Central memory CD8-positive, alpha-beta T cell (primary cell): ENCODE data around the gene CBL.
A peak's percentile ranks its signal among the peaks of the same experiment; 100 is the strongest.

Experiments used
- ATAC-seq: fragments of 150-1000 bp; cut with Tn5 transposase; replicated peaks from 2 replicates; pipeline ENCODE4 v1.10.0; 2022; ENCODE audit warnings: mild to moderate bottlenecking, moderate FRiP score, moderate number of reproducible peaks; ENCODE audit not compliant: poor library complexity, severe bottlenecking; ENCODE audit errors: extremely low read depth
- DNase-seq, 2 donors: peaks; one replicate each; pipeline ENCODE4 v3.0.0; 2021; ENCODE audit warnings: low spot score in 2 of 2
- H3K27ac Mint-ChIP-seq: one replicate; pipeline ENCODE4 v1.8.0; 2022; ENCODE audit warnings: low read depth, mild to moderate bottlenecking, moderate library complexity, mixed read lengths
- H3K27me3 Mint-ChIP-seq: one replicate; pipeline ENCODE4 v1.8.0; 2022; ENCODE audit warnings: mixed read lengths
- H3K36me3 Mint-ChIP-seq: one replicate; pipeline ENCODE4 v1.8.0; 2022; ENCODE audit warnings: mild to moderate bottlenecking, moderate library complexity, mixed read lengths; ENCODE audit not compliant: insufficient read depth
- H3K4me1 Mint-ChIP-seq: one replicate; pipeline ENCODE4 v1.8.0; 2022; ENCODE audit warnings: mixed read lengths
- H3K4me3 Mint-ChIP-seq: one replicate; pipeline ENCODE4 v1.8.0; 2022; ENCODE audit warnings: mild to moderate bottlenecking, moderate library complexity, mixed read lengths
- H3K9me3 Mint-ChIP-seq: one replicate; pipeline ENCODE4 v1.8.0; 2022; ENCODE audit warnings: mixed read lengths

Gene CBL

DNA sequence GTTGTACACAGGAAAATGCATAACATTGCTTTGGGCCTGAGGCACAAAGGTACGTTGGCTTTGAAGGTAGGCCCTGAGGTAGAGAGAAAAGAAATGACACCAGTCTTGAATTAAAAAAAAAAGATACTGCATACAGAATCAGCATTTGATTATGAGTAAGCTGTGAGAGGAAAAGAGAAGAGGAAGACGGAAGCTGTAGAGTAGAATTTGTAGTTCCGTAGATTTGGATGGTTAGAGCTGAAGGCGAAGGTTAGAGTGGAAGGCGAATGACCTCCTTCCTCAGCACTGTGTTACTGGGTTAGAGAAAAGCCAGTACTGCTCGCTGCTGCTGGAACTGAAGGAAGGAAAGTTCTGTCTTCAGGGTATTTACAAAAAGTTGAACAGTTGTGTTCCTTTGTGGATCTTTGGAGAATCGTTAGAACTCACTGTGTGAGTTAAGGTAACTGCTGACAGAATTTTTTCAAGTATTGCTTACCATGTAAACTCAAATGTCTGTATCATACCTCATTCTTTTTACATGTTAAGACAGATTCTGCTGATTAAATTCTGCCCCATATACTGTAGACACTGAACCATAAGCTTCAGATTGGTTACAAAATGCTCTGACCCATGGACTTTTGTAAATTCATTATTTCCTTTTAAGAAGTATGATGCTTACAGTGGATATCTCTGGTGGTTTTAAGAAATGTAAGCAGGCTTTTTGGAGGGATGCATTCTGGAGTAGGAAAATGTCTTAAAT is 60.5 kb downstream of the CBL start:
- no peaks in the 10 kb centered on the region for H3K36me3 Mint-ChIP-seq
- peaks cover 35% of the 10 kb centered on the region for H3K4me1 Mint-ChIP-seq
- no peaks in the 10 kb centered on the region for H3K27me3 Mint-ChIP-seq
- peak overlapping the region; percentile 70 for H3K27ac Mint-ChIP-seq
- no peaks in the 10 kb centered on the region for H3K9me3 Mint-ChIP-seq
- ATAC-seq (no peak), DNase-seq (no peak)
- H3K4me3 Mint-ChIP-seq = no peak overlapping the region

DNA sequence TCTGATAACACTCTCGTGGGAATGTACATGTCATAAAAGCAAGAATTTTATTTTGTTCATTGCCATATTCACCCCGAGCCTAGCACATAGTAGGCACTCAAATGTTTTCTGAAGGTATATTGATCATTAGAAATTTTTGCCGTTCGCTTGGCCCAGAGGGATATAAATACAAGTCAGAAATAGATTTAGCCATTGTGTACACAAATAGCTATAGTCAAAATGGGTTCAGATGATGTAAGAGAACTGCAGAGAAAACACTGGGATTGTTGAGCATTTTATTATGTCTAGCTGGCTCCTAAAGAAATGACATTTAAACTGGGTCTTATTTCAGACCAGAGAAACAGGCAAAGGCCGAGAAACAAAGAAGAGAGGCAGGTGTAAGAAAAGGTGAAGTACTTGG is 61.5 kb downstream of the CBL start:
- H3K27me3 Mint-ChIP-seq = no peaks in the 10 kb centered on the region
- peaks cover 35% of the 10 kb centered on the region for H3K4me1 Mint-ChIP-seq
- no peak for ATAC-seq
- no peak overlapping the region for H3K4me3 Mint-ChIP-seq
- no peak for DNase-seq
- H3K36me3 Mint-ChIP-seq = peaks cover 5% of the 10 kb centered on the region
- no peak overlapping the region for H3K27ac Mint-ChIP-seq
- no peaks in the 10 kb centered on the region for H3K9me3 Mint-ChIP-seq

DNA sequence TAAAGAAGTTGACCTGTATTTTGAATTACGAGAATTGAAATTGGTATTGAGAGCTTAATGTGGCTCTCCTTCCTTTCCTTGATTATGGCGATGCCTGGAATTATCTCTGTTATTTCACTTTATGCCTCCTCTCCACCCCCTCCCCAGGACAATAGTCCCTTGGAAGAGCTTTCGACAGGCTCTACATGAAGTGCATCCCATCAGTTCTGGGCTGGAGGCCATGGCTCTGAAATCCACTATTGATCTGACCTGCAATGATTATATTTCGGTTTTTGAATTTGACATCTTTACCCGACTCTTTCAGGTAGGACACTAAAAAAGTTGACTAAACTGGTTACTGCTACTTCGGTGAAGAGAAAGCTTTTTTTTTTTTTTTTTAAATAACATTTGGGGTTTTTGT is 67.6 kb downstream of the CBL start:
- peaks cover 27% of the 10 kb centered on the region for H3K36me3 Mint-ChIP-seq
- no peak for ATAC-seq

DNA sequence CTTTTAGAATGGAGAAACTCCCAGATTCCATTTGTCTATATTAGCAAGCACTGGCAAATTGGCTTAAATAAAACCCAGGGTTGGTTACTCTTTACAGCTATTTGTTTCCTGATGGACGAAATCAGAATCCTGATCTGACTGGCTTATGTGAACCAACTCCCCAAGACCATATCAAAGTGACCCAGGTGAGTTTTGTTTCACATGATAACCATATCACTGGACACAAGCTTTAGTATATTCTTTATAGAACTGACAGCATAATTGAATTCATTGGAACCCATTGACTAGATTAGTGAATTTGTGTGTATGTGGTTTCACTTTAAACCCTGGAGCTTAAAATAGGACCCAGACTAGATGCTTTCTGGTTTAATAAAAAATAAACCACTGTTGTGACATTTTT is 71.5 kb downstream of the CBL start:
- Mint-ChIP-seq H3K4me3 (no peak overlapping the region), H3K9me3 (no peaks in the 10 kb centered on the region), H3K36me3 (peaks cover 34% of the 10 kb centered on the region), H3K27me3 (no peaks in the 10 kb centered on the region), H3K27ac (no peak overlapping the region), H3K4me1 (peaks cover 7% of the 10 kb centered on the region)
- DNase-seq (no peak), ATAC-seq (no peak)

More for the DNA sequence above, 67.6 kb downstream of the CBL start:
- DNase-seq = no peak
- H3K4me3 Mint-ChIP-seq = no peak overlapping the region
- no peaks in the 10 kb centered on the region for H3K27me3 Mint-ChIP-seq
- peaks cover under 1% of the 10 kb centered on the region for H3K4me1 Mint-ChIP-seq
- no peaks in the 10 kb centered on the region for H3K9me3 Mint-ChIP-seq
- no peak overlapping the region for H3K27ac Mint-ChIP-seq

DNA sequence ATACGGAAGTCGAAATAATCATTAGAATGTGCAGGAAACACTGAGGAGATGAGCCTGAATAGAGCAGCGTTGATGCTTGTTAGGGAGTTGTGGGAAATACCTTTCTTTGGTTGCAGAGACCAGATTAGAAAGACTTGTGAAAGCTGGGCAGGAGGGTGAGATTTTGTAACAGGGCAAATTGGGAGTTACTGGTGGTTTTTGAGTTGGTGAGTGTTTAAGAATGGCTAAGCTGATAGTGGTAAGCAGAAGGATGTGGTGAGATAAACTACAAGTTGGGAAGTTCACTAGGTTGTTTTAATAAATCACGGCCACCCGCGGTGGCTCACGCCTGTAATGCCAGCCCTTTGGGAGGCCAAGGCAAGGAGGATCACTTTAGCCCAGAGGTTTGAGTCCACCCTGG is 76.4 kb downstream of the CBL start:
- DNase-seq (no peak), ATAC-seq (no peak)
- Mint-ChIP-seq H3K4me1 (peaks cover 26% of the 10 kb centered on the region), H3K27ac (peak overlapping the region; percentile 0), H3K27me3 (no peaks in the 10 kb centered on the region), H3K36me3 (peaks cover 27% of the 10 kb centered on the region), H3K9me3 (no peaks in the 10 kb centered on the region), H3K4me3 (no peak overlapping the region)

DNA sequence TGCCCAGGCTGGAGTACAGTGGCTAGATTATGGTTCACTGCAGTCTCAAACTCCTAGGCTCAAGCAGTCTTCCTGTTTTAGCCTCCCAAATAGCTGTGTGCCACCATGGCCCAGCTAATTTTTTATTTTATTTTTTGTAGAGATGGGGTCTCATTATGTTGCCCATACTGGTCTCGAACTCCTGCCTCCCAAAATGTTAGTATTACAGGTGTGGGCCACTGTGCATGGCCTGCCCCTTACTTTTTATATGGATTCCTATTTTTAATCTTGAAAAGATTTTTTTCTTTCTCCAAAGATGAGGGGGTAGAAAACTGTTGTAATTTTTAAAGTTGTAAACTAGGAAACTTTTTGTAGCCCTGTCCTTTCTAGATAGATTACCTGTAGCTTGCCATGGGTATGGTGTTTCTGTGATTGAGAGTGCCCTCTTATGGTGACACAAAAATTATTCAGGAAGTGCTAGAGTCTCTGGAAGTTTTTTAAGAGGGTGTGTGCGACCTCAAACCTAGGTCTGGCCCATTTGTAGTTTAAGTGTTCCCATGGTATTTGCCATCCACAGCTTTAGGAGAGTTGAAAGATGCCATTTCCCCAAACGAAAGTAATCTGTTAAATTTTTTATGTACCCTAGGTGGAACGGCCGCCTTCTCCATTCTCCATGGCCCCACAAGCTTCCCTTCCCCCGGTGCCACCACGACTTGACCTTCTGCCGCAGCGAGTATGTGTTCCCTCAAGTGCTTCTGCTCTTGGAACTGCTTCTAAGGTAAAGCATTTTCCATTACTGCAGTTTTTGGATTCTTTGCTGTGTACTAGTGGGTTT is 78.4 kb downstream of the CBL start:
- ATAC-seq (peak; percentile 77), DNase-seq (no peak)
- H3K4me1 Mint-ChIP-seq = peaks cover 26% of the 10 kb centered on the region
- peaks cover 30% of the 10 kb centered on the region for H3K36me3 Mint-ChIP-seq
- H3K9me3 Mint-ChIP-seq = no peaks in the 10 kb centered on the region
- H3K4me3 Mint-ChIP-seq = no peak overlapping the region
- peak overlapping the region; percentile 19 for H3K27ac Mint-ChIP-seq
- H3K27me3 Mint-ChIP-seq = no peaks in the 10 kb centered on the region

DNA sequence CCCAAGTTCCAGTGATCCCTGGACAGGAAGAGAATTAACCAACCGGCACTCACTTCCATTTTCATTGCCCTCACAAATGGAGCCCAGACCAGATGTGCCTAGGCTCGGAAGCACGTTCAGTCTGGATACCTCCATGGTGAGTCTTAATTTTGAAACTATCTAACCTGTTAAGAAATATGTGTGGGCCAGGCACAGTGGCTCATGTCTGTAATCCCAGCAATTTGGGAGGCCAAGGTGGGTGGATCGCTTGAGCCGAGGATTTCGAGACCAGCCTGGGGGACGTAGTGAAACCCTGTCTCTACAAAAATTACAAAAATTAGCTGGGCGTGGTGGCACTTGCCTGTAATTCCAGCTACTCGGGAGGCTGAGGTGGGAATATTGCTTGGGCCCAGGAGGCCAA is 79.3 kb downstream of the CBL start:
- no peaks in the 10 kb centered on the region for H3K27me3 Mint-ChIP-seq
- peak overlapping the region; percentile 19 for H3K27ac Mint-ChIP-seq
- no peak for ATAC-seq
- peaks cover 30% of the 10 kb centered on the region for H3K36me3 Mint-ChIP-seq
- H3K4me3 Mint-ChIP-seq = no peak overlapping the region
- H3K4me1 Mint-ChIP-seq = peaks cover 26% of the 10 kb centered on the region
- no peaks in the 10 kb centered on the region for H3K9me3 Mint-ChIP-seq
- DNase-seq = no peak

DNA sequence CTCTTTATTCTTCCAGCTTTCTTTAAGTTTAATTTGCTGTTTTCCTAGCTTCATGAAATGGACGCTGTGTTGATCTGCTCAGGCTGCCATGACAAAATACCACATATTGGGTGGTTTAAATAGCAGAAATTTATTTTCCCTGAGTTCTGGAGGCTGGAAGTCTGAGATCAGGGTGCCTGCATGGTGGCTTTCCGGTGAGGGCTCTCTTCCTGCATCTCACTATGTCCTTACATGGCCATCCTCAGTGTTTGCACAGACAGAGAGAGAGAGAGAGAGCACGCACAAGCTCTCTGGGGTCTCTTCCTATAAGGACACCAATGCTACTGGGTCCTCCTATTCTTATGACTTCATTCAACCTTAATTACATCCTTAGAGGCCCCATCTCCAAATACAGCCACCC is 82.1 kb downstream of the CBL start:
- Mint-ChIP-seq H3K4me3 (no peak overlapping the region), H3K4me1 (peaks cover 13% of the 10 kb centered on the region), H3K9me3 (no peaks in the 10 kb centered on the region), H3K27me3 (no peaks in the 10 kb centered on the region), H3K36me3 (peaks cover 25% of the 10 kb centered on the region), H3K27ac (no peak overlapping the region)
- ATAC-seq (no peak), DNase-seq (no peak)

DNA sequence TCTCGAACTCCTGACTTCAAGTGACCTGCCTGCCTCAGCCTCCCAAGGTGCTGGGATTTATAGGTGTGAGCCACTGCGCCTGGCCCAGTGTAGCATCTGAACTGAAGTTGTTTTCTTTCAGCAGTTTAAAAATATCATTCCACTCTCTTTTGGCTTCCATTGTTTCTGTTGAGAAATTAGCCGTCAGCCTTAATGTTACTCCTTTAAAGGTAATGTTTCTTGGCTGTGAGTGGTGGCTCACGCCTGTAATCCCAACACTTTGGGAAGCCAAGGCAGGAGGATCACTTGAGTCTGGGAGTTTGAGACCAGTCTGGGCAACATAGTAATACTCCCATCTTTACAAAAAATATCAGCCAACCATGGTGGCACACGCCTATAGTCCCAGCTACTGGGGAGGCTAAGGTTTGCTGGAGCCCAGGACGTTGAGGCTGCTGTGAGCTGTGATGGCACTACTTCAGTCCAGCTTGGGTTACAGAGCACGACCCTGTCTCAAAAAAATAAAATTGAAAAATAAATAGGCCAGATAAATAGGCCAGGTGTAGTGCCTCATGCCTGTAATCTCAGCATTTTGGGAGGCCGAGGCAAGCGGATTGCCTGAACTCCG is 84.9 kb downstream of the CBL start:
- Mint-ChIP-seq H3K9me3 (no peaks in the 10 kb centered on the region), H3K27me3 (no peaks in the 10 kb centered on the region), H3K4me3 (no peak overlapping the region), H3K36me3 (peaks cover 16% of the 10 kb centered on the region), H3K27ac (no peak overlapping the region), H3K4me1 (no peaks in the 10 kb centered on the region)
- ATAC-seq (no peak), DNase-seq (no peak)

DNA sequence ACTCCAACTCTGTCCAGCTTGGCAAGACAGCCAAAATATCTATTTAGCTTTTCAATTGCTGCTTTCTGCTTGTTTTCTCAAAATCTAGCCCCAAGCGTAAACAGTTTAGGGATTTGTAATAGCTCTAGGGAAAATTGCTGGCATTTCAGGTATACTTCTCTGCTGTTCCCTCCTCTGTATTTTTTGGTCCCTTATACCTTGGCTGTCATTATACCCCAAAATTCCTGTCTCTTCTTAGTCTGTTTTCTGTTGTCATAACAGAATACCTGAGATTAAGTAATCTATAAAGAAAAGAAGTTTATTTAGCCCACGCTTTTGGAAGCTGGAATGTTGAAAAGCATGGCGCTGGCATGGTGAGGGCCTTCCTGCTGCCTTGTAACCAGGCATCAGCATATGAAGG is 87.3 kb downstream of the CBL start:
- peaks cover 15% of the 10 kb centered on the region for H3K36me3 Mint-ChIP-seq
- no peak overlapping the region for H3K4me3 Mint-ChIP-seq
- no peaks in the 10 kb centered on the region for H3K27me3 Mint-ChIP-seq

DNA sequence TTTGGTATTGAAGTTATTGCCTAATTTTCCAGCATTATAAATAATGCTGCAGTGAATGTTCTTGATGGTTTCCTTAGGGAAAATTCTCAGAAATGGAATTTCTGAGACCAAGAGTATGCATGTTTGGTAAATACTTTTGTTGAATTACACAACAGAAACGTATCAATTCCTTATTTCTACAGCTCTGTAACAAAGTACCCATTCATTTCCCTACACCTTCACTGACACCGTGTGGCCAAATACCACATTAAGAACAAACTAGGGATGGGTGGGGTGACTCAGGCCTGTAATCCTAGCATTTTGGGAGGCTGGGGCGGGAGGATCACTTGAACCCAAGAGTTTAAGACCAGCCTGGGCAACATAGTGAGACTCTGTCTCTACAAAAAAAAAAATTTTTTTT is 89.0 kb downstream of the CBL start:
- H3K4me3 Mint-ChIP-seq = no peak overlapping the region
- no peaks in the 10 kb centered on the region for H3K4me1 Mint-ChIP-seq
- H3K9me3 Mint-ChIP-seq = no peaks in the 10 kb centered on the region
- ATAC-seq (no peak), DNase-seq (no peak)
- no peaks in the 10 kb centered on the region for H3K27me3 Mint-ChIP-seq
- H3K36me3 Mint-ChIP-seq = peaks cover 26% of the 10 kb centered on the region
- no peak overlapping the region for H3K27ac Mint-ChIP-seq

More for the DNA sequence above, 87.3 kb downstream of the CBL start:
- ATAC-seq = no peak
- DNase-seq = no peak
- Mint-ChIP-seq H3K4me1 (no peaks in the 10 kb centered on the region), H3K27ac (no peak overlapping the region), H3K9me3 (no peaks in the 10 kb centered on the region)

DNA sequence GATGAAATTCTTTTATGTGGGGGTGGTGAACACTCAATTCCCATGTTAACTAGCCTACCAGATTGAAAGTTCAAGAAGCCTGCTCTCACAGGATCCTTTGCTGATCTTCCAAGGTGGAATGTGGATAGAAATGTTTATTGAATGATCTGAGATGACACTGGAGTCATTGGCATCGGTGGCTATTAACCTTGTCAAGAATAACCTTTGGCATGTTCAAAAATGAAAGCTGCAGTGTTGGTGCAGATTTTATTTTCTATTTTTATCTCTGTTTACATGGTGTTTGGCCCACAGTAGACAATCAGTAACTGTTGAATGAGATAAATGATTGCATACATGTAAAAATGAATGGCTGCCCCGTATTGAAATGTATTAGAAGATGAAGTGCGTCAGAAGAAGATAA is 91.8 kb downstream of the CBL start:
- ATAC-seq (no peak), DNase-seq (no peak)
- Mint-ChIP-seq H3K27ac (no peak overlapping the region), H3K27me3 (no peaks in the 10 kb centered on the region), H3K9me3 (no peaks in the 10 kb centered on the region), H3K36me3 (peaks cover 31% of the 10 kb centered on the region), H3K4me3 (no peak overlapping the region), H3K4me1 (no peaks in the 10 kb centered on the region)

DNA sequence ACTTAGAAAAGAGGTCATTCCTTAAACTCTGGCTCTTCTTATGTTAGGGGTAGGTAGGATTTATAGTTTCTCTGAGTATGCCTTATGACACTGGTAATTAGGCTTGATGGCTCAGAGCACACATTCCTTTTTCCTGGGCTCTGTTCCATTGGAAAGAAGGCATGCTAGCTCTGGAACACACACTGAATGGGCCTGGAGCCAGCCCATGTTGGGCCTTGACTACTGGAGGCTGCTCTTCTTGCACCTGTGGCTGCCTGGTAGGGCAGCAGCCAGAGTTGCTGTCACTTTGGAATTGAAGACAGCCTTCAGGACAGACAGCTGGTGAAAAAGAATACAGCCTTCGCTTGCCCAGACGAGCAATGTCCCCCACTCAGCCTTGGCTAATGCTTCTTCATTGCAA is 92.6 kb downstream of the CBL start:
- ATAC-seq = no peak
- Mint-ChIP-seq H3K9me3 (no peaks in the 10 kb centered on the region), H3K4me3 (no peak overlapping the region), H3K4me1 (no peaks in the 10 kb centered on the region), H3K27me3 (no peaks in the 10 kb centered on the region), H3K27ac (no peak overlapping the region), H3K36me3 (peaks cover 38% of the 10 kb centered on the region)
- no peak for DNase-seq
